Activated CD8-positive, alpha-beta T cell treated with anti-CD3 and anti-CD28 coated beads, Interleukin-2, amount 10 ng/mL, durations not matched to agents 7 days and 5 days (primary cell): ENCODE measurements around the gene SLC8B1. TPM values are rescaled to one million over a fixed set of nuclear protein-coding genes. Genes with fewer than 3 reads are reported as not detected.

Source experiments
- ATAC-seq: fragments of 150-1000 bp; cut with Tn5 transposase; one replicate; pipeline ENCODE4 v1.10.0; 2021; ENCODE audit warnings: moderate library complexity
- CTCF ChIA-PET: fragments of 350-600 bp; sonication (Branson Sonifier 250); formaldehyde crosslinking; loops from one replicate; lab custom pipeline; 2021; ENCODE audit warnings: antibody characterized with exemption; lab: Charles Lee
- POLR2A ChIA-PET: fragments of 350-600 bp; sonication (Branson Sonifier 250); formaldehyde crosslinking; loops from one replicate; lab custom pipeline; 2021; ENCODE audit warnings: antibody characterized with exemption; lab: Charles Lee
- DNase-seq: peaks from one replicate; pipeline ENCODE4 v3.0.0-alpha.2; 2020
- H3K27ac Mint-ChIP-seq: one replicate; pipeline ENCODE4 v1.8.0; 2021; ENCODE audit warnings: mild to moderate bottlenecking, mixed read lengths
- H3K27me3 Mint-ChIP-seq: one replicate; pipeline ENCODE4 v1.8.0; 2021; ENCODE audit warnings: low read depth, mixed read lengths
- H3K36me3 Mint-ChIP-seq: one replicate; pipeline ENCODE4 v1.8.0; 2021; ENCODE audit warnings: low read depth, mixed read lengths
- H3K4me1 Mint-ChIP-seq: one replicate; pipeline ENCODE4 v1.8.0; 2021; ENCODE audit warnings: low read depth, mixed read lengths
- H3K4me3 Mint-ChIP-seq: one replicate; pipeline ENCODE4 v1.8.0; 2021; ENCODE audit warnings: mild to moderate bottlenecking, mixed read lengths
- H3K9me3 Mint-ChIP-seq: one replicate; pipeline ENCODE4 v1.8.0; 2022; ENCODE audit warnings: mixed read lengths; ENCODE audit not compliant: insufficient read depth
- total RNA-seq, 2 experiments: library from RNA; stranded (reverse); gene quantifications; one replicate each; pipeline ENCODE4 v1.2.3, GENCODE V29; 2021

The SLC8B1 gene
- total RNA-seq, 2 experiments from 2014 or later, result 23.8 to 24.7 TPM

GRCh38 chr12:113287146-113287898 is 47.6 kb downstream of the SLC8B1 start:
- Mint-ChIP-seq H3K36me3 (peaks cover 5% of the 10 kb centered on the region), H3K27ac (no peak overlapping the region), H3K27me3 (no peaks in the 10 kb centered on the region), H3K9me3 (no peaks in the 10 kb centered on the region), H3K4me1 (peaks cover 2% of the 10 kb centered on the region), H3K4me3 (no peak overlapping the region)
- CTCF ChIA-PET, result no interaction called here
- DNase-seq (no peak), ATAC-seq (no peak)
- POLR2A ChIA-PET, result no interaction called here

DNA sequence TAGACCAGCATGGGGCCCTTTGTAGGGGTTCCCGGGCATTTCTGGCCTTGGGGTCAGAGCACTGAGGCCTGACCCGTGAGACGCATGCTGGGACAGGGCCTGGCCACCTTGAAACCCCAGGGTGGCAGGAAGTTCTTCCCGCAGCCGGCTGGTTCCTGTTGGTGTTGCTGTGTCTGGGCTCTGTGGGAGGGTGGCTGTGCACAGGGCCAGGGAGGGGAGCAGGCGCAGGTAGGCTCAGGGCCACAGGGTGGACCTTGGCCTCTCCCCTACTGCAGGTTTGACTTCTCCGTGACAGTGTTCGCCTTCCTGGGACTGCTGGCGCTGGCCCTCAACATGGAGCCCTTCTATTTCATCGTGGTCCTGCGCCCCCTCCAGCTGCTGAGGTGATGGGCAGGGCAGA is 48.2 kb downstream of the SLC8B1 start:
- ChIA-PET POLR2A (no interaction called here), CTCF (no interaction called here)
- DNase-seq (no peak), ATAC-seq (no peak)
- Mint-ChIP-seq H3K27ac (peak overlapping the region; percentile 30), H3K4me3 (no peak overlapping the region), H3K27me3 (no peaks in the 10 kb centered on the region), H3K36me3 (peaks cover 5% of the 10 kb centered on the region), H3K4me1 (peaks cover 2% of the 10 kb centered on the region), H3K9me3 (no peaks in the 10 kb centered on the region)

DNA sequence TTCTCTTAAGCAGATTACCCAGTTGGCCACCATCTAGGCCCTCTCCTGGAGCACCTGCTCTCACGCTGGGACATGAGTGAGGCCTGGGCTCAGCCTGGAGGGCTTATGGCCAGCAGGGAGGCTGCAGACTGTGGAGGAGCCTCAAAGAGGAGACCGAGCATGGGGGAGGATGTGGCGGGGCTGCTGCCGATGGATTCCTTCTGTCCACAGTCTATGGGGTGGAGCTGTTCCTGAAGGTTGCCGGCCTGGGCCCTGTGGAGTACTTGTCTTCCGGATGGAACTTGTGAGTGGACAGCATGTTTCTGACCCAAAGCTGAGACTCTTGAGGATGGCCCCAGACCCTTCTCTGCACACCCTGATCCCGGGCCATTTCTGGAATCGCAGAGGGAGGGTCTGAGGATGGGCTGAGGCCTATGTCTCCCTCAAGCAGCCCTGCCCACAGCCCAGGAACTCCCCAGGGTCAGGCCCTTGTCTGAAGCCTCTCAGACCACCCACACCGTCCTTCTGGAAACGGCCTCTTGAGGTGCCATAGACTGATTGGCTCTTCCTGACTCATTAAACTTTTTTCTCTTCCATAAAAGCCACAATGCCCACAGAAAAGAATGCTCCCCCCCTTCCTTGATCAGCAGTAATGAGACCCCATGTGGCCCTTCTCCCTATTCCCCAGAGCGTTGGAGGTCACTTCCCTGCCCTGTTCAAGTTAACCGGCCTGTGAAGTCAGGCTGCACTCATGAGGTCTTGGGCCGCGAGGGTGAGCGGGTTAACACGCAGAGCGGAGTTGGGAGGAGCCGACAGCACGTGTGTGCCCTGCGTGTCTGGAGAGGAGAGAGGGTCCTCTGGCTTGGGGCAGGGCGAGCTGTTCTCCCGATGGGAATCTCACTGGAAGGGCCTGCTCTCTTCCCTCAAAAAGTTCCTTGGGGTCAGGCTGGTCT is 49.0 kb downstream of the SLC8B1 start:
- DNase-seq, result no peak
- ChIA-PET POLR2A (no interaction called here), CTCF (no interaction called here)
- H3K27me3 Mint-ChIP-seq, result no peaks in the 10 kb centered on the region
- H3K4me1 Mint-ChIP-seq, result peaks cover 2% of the 10 kb centered on the region
- no peak overlapping the region for H3K4me3 Mint-ChIP-seq
- peaks cover 2% of the 10 kb centered on the region for H3K36me3 Mint-ChIP-seq
- H3K9me3 Mint-ChIP-seq, result no peaks in the 10 kb centered on the region
- peak overlapping the region; percentile 50 for H3K27ac Mint-ChIP-seq
- no peak for ATAC-seq

DNA sequence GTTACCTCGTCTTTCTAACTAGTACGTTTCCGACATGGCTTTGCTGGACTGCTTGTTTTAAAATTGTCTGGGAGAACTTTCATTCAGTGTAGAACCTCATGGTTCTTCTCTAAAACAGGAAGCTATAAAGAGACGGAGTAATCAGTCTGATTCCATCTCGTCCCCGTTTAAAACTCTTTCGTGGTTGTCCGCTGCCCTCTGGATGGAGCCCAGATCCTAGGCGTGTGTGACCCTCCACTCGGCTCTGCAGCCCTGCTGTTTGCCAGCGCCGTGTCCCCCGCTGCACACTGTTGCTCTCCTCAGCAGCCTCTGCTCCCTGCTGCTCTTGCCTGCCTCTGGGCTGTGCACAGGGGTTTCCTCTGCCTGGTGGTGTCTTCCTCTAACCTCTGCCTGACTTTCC is 50.2 kb downstream of the SLC8B1 start:
- no peak overlapping the region for H3K27ac Mint-ChIP-seq
- H3K36me3 Mint-ChIP-seq, result peaks cover 4% of the 10 kb centered on the region
- DNase-seq (no peak), ATAC-seq (no peak)
- H3K4me1 Mint-ChIP-seq, result peaks cover 5% of the 10 kb centered on the region
- CTCF ChIA-PET, result no interaction called here
- H3K4me3 Mint-ChIP-seq, result no peak overlapping the region
- no peaks in the 10 kb centered on the region for H3K27me3 Mint-ChIP-seq
- POLR2A ChIA-PET, result no interaction called here
- H3K9me3 Mint-ChIP-seq, result no peaks in the 10 kb centered on the region

DNA sequence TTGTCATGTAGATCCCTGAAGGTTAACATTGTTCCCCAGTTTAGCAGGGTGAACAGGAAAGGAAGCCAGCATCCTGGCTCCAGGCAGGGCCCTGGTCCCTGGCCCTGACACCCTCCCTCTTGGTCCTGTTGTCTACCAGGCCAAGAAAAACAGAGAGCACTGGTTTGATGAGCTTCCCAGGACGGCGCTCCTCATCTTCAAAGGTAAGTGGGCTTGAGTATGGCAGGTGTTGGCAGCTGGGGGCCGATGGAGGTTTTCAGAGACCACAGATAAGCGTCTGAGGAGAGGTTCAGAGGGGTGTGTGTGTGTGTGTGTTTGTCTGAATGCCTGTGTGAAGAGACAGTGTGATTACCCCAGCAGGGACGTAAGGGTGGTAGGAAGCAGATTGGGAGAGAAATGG is 56.3 kb downstream of the SLC8B1 start:
- ChIA-PET CTCF (no interaction called here), POLR2A (no interaction called here)
- H3K9me3 Mint-ChIP-seq, result no peaks in the 10 kb centered on the region
- H3K27ac Mint-ChIP-seq, result no peak overlapping the region
- H3K4me1 Mint-ChIP-seq, result peaks cover 8% of the 10 kb centered on the region
- peak; percentile 27 for ATAC-seq
- peaks cover 5% of the 10 kb centered on the region for H3K36me3 Mint-ChIP-seq
- no peak for DNase-seq
- H3K4me3 Mint-ChIP-seq, result no peak overlapping the region
- no peaks in the 10 kb centered on the region for H3K27me3 Mint-ChIP-seq

GRCh38 chr12:113278141-113278540 is 56.8 kb downstream of the SLC8B1 start:
- ChIA-PET CTCF (no interaction called here), POLR2A (no interaction called here)
- Mint-ChIP-seq H3K4me1 (peaks cover 8% of the 10 kb centered on the region), H3K9me3 (no peaks in the 10 kb centered on the region), H3K27ac (no peak overlapping the region), H3K4me3 (no peak overlapping the region), H3K36me3 (peaks cover 6% of the 10 kb centered on the region), H3K27me3 (no peaks in the 10 kb centered on the region)
- ATAC-seq, result no peak
- DNase-seq, result no peak

- H3K27me3 Mint-ChIP-seq, result no peaks in the 10 kb centered on the region
- peaks cover 8% of the 10 kb centered on the region for H3K4me1 Mint-ChIP-seq
- no peak overlapping the region for H3K4me3 Mint-ChIP-seq
- POLR2A ChIA-PET, result no interaction called here
- peaks cover 6% of the 10 kb centered on the region for H3K36me3 Mint-ChIP-seq
- no peak for ATAC-seq
- CTCF ChIA-PET, result no interaction called here
- H3K27ac Mint-ChIP-seq, result no peak overlapping the region
- DNase-seq, result no peak
- H3K9me3 Mint-ChIP-seq, result no peaks in the 10 kb centered on the region
Observed at GRCh38 chr12:113277511-113277910, 57.4 kb downstream of the SLC8B1 start.

GRCh38 chr12:113276946-113277500 is 57.9 kb downstream of the SLC8B1 start:
- Mint-ChIP-seq H3K36me3 (peaks cover 6% of the 10 kb centered on the region), H3K27ac (no peak overlapping the region), H3K4me1 (peaks cover 8% of the 10 kb centered on the region), H3K4me3 (no peak overlapping the region), H3K27me3 (no peaks in the 10 kb centered on the region), H3K9me3 (no peaks in the 10 kb centered on the region)
- DNase-seq (no peak), ATAC-seq (no peak)
- POLR2A ChIA-PET, result no interaction called here
- CTCF ChIA-PET, result no interaction called here

GRCh38 chr12:113276306-113276705 is 58.6 kb downstream of the SLC8B1 start:
- peaks cover 6% of the 10 kb centered on the region for H3K36me3 Mint-ChIP-seq
- POLR2A ChIA-PET, result no interaction called here
- CTCF ChIA-PET, result no interaction called here
- ATAC-seq (no peak), DNase-seq (no peak)
- no peaks in the 10 kb centered on the region for H3K9me3 Mint-ChIP-seq
- no peak overlapping the region for H3K4me3 Mint-ChIP-seq
- H3K27me3 Mint-ChIP-seq, result no peaks in the 10 kb centered on the region
- H3K27ac Mint-ChIP-seq, result no peak overlapping the region
- peaks cover 8% of the 10 kb centered on the region for H3K4me1 Mint-ChIP-seq

GRCh38 chr12:113274848-113275247 is 60.1 kb downstream of the SLC8B1 start:
- H3K27ac Mint-ChIP-seq, result no peak overlapping the region

DNA sequence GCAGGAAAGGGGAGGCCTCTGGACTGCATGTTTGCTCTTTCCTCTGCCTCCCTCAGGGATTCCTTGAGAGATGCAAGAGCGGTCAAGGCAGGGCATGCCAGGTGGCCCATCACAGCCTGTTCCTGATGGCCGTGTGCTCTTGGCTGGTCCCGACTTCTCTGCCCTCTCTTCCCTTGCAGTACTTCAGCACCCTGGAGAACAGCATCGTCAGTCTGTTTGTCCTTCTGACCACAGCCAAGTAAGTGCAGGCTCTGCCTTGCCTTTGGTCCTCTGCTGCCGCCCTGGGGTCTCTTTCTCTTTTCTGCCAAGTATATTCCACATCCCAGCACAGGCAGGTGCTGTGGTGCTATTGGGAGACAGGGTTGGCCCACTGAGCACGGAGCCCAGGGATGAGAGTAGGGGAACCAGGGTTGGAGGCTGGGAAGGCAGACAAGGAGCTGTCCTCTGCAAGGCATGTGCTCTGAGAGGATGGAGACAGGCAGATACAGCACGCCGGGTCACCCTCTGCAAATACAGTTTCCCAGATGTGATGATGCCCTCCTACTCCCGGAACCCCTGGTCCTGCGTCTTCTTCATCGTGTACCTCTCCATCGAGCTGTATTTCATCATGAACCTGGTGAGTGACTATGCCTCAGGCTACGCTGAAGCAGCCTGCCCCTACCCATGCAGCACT is 61.7 kb downstream of the SLC8B1 start:
- no peaks in the 10 kb centered on the region for H3K9me3 Mint-ChIP-seq
- peaks cover 4% of the 10 kb centered on the region for H3K36me3 Mint-ChIP-seq
- no peak overlapping the region for H3K4me3 Mint-ChIP-seq
- CTCF ChIA-PET, result no interaction called here
- no peak for ATAC-seq
- no peak overlapping the region for H3K27ac Mint-ChIP-seq
- no peak for DNase-seq
- no peaks in the 10 kb centered on the region for H3K4me1 Mint-ChIP-seq
- no peaks in the 10 kb centered on the region for H3K27me3 Mint-ChIP-seq
- POLR2A ChIA-PET, result no interaction called here

More at GRCh38 chr12:113274848-113275247, 60.1 kb downstream of the SLC8B1 start:
- ATAC-seq (no peak), DNase-seq (no peak)
- H3K9me3 Mint-ChIP-seq, result no peaks in the 10 kb centered on the region
- peaks cover 4% of the 10 kb centered on the region for H3K36me3 Mint-ChIP-seq
- ChIA-PET CTCF (no interaction called here), POLR2A (no interaction called here)
- H3K4me3 Mint-ChIP-seq, result no peak overlapping the region
- no peaks in the 10 kb centered on the region for H3K27me3 Mint-ChIP-seq
- peaks cover 5% of the 10 kb centered on the region for H3K4me1 Mint-ChIP-seq
